Activated CD8-positive, alpha-beta memory T cell treated with anti-CD3 and anti-CD28 coated beads for 36 hours (primary cell): ENCODE results near the gene IL17C. TPM values are rescaled to one million over a fixed set of nuclear protein-coding genes. Genes with fewer than 3 reads are reported as not detected.

Source experiments
- CTCF ChIA-PET: fragments of 350-600 bp; sonication (Branson Sonifier 250); formaldehyde crosslinking; loops from one replicate; lab custom pipeline; 2021; ENCODE audit warnings: antibody characterized with exemption; lab: Charles Lee
- POLR2A ChIA-PET: fragments of 350-600 bp; sonication (Branson Sonifier 250); formaldehyde crosslinking; loops from one replicate; lab custom pipeline; 2021; ENCODE audit warnings: antibody characterized with exemption; lab: Charles Lee
- total RNA-seq, 2 experiments: library from RNA; stranded (reverse); gene quantifications; one replicate each; pipeline ENCODE4 v1.2.3, GENCODE V29; 2021

Gene IL17C
- total RNA-seq, 2 experiments from 2014 or later = not detected

- POLR2A ChIA-PET = interaction anchor here (0.6 to 1.0 kb wide), 3 partner anchors 11 to 19 kb away, joined by 3 to 4 read pairs (median 4); no protein-coding TSS in a partner anchor
- CTCF ChIA-PET = interaction anchor here (0.7 to 1.6 kb wide), 5 partner anchors 13 to 36 kb away, joined by 3 to 7 read pairs (median 4); no protein-coding TSS in a partner anchor
These were observed 47.0 kb downstream of the IL17C start for GRCh38 chr16:88685156-88686061.

GRCh38 chr16:88686062-88686438, 47.7 kb downstream of the IL17C start:
- ChIA-PET POLR2A (interaction anchor here (0.6 to 1.0 kb wide), 3 partner anchors 10 to 18 kb away, joined by 3 to 4 read pairs (median 4); no protein-coding TSS in a partner anchor), CTCF (no interaction called here)

- ChIA-PET POLR2A (interaction anchor here (0.6 to 1.4 kb wide), 5 partner anchors 14 to 49 kb away, joined by 3 to 5 read pairs (median 4); partner anchors contain the start of genes CYBA and MVD), CTCF (interaction anchor here (1.1 to 1.7 kb wide), 2 partner anchors 14 to 15 kb away, joined by 5 to 8 read pairs; no protein-coding TSS in a partner anchor)
These were observed 48.3 kb downstream of the IL17C start, which contains the start of gene SNAI3 for GRCh38 chr16:88686439-88687253. SNAI3 (minus strand) TSS chr16:88686507; CDS start chr16:88686406, 101 bp downstream.

- ChIA-PET POLR2A (interaction anchor here (0.8 to 1.4 kb wide), 5 partner anchors 13 to 50 kb away, joined by 3 to 5 read pairs (median 4); partner anchors contain the start of genes CYBA and MVD), CTCF (interaction anchor here (1.0 to 1.7 kb wide), 3 partner anchors 11 to 14 kb away, joined by 4 to 8 read pairs (median 5); no protein-coding TSS in a partner anchor)
These were observed 48.8 kb downstream of the IL17C start for GRCh38 chr16:88687254-88687576.

- POLR2A ChIA-PET = interaction anchor here (0.8 to 1.4 kb wide), 5 partner anchors 13 to 50 kb away, joined by 3 to 5 read pairs (median 4); partner anchors contain the start of genes CYBA and MVD
These were observed 49.3 kb downstream of the IL17C start for GRCh38 chr16:88687676-88688012.

GRCh38 chr16:88688013-88688778, 49.8 kb downstream of the IL17C start:
- ChIA-PET CTCF (interaction anchor here (1.0 to 1.7 kb wide), 2 partner anchors 10 to 13 kb away, joined by 4 to 8 read pairs; no protein-coding TSS in a partner anchor), POLR2A (interaction anchor here (0.6 to 1.4 kb wide), 5 partner anchors 12 to 49 kb away, joined by 3 to 5 read pairs (median 3); partner anchors contain the start of genes CYBA and MVD)

More at GRCh38 chr16:88687676-88688012, 49.3 kb downstream of the IL17C start:
- CTCF ChIA-PET = interaction anchor here (1.0 to 1.7 kb wide), 3 partner anchors 11 to 14 kb away, joined by 4 to 8 read pairs (median 5); no protein-coding TSS in a partner anchor

Other genes with a start within 250 kb of the IL17C start
- 10 to 100 TPM; 14.3 to 14.7 TPM for gene ZFPM1, start 185.3 kb upstream of the IL17C start, total RNA-seq
- 10 to 100 TPM; 88.0 to 94.2 TPM for gene ZC3H18, start 68.2 kb upstream of the IL17C start, total RNA-seq
- gene CYBA, start 12.5 kb downstream of the IL17C start, total RNA-seq = 100 to 1,000 TPM; 227 to 229 TPM
- 10 to 100 TPM; 66.5 to 68.5 TPM for gene MVD, start 24.5 kb downstream of the IL17C start, total RNA-seq
- gene SNAI3, start 47.9 kb downstream of the IL17C start, total RNA-seq = 1 to 10 TPM; 2.3 TPM
- 10 to 100 TPM; 48.8 to 52.6 TPM for gene RNF166, start 67.8 kb downstream of the IL17C start, total RNA-seq
- 10 to 100 TPM; 66.6 to 66.8 TPM for gene CTU2, start 67.9 kb downstream of the IL17C start, total RNA-seq
- gene PIEZO1, start 146.6 kb downstream of the IL17C start, total RNA-seq = 100 to 1,000 TPM; 217 to 219 TPM
- 100 to 1,000 TPM; 110 to 119 TPM for gene CDT1, start 165.2 kb downstream of the IL17C start, total RNA-seq
- gene APRT, start 173.4 kb downstream of the IL17C start, total RNA-seq = 100 to 1,000 TPM; 325 to 330 TPM
- 10 to 100 TPM; 18.3 to 19.0 TPM for gene GALNS, start 218.4 kb downstream of the IL17C start, total RNA-seq
- 100 to 1,000 TPM in 1 of 2 experiments, 10 to 100 TPM in 1; 97.2 to 103 TPM for gene TRAPPC2L, start 218.6 kb downstream of the IL17C start, total RNA-seq
- not detected for gene PABPN1L, start 228.1 kb downstream of the IL17C start, total RNA-seq